HG02943 (cell line): ENCODE results near the gene SDHAF1.
"Not testable (repeated sequence)": the region's sequence is repeated elsewhere in the genome, so short reads cannot be mapped to it uniquely, and the experiment has no call there.

Experiments
- ATAC-seq: cut with Tn5 transposase; IDR thresholded peaks from one replicate; pipeline ENCODE4 v1.9.1; 2021; ENCODE audit warnings: mild to moderate bottlenecking, low read depth, moderate library complexity; ENCODE audit not compliant: unreplicated experiment

SDHAF1 gene

GRCh38 chr19:35995048-35995993 is at the start of gene SDHAF1:
TSS of gene SDHAF1 (plus strand) at chr19:35995188. CDS start at chr19:35995275, 87 bp downstream.
- ATAC-seq, result peak; percentile 75

GRCh38 chr19:35946203-35946602 is 48.8 kb upstream of the SDHAF1 start:
- ATAC-seq, result no peak

GRCh38 chr19:35949131-35949530 is 45.9 kb upstream of the SDHAF1 start:
- ATAC-seq, result no peak

- no peak for ATAC-seq
Measured at GRCh38 chr19:35955881-35956634, 38.9 kb upstream of the SDHAF1 start.

GRCh38 chr19:35957411-35957810 is 37.6 kb upstream of the SDHAF1 start:
- ATAC-seq, result not testable (repeated sequence)

GRCh38 chr19:35958660-35959039 is 36.3 kb upstream of the SDHAF1 start:
- no peak for ATAC-seq

GRCh38 chr19:35959040-35959967 is 35.7 kb upstream of the SDHAF1 start:
- ATAC-seq, result no peak

- ATAC-seq, result no peak
Measured at GRCh38 chr19:35959968-35960320, 35.0 kb upstream of the SDHAF1 start.

GRCh38 chr19:35960432-35960972 is 34.5 kb upstream of the SDHAF1 start:
- ATAC-seq, result no peak

GRCh38 chr19:35963514-35963913 is 31.5 kb upstream of the SDHAF1 start:
- ATAC-seq, result no peak

GRCh38 chr19:35966771-35967170 is 28.2 kb upstream of the SDHAF1 start:
- ATAC-seq, result no peak

GRCh38 chr19:35973487-35973886 is 21.5 kb upstream of the SDHAF1 start:
- no peak for ATAC-seq

- no peak for ATAC-seq
Measured at GRCh38 chr19:35975608-35976214, 19.3 kb upstream of the SDHAF1 start.

GRCh38 chr19:35977446-35978222 is 17.4 kb upstream of the SDHAF1 start:
- ATAC-seq, result no peak

GRCh38 chr19:35978271-35978670 is 16.7 kb upstream of the SDHAF1 start:
- ATAC-seq, result no peak

- ATAC-seq, result no peak
Measured at GRCh38 chr19:35978832-35979365, 16.1 kb upstream of the SDHAF1 start.

GRCh38 chr19:35980997-35981396 is 14.0 kb upstream of the SDHAF1 start:
- not testable (repeated sequence) for ATAC-seq

GRCh38 chr19:35983177-35983576 is 11.8 kb upstream of the SDHAF1 start:
- ATAC-seq, result no peak

- ATAC-seq, result no peak
Measured at GRCh38 chr19:35986111-35986510, 8.9 kb upstream of the SDHAF1 start.
